Measurements from ENCODE around the gene SLC8A2. TPM values are rescaled to one million over a fixed set of nuclear protein-coding genes. Genes with fewer than 3 reads are reported as not detected.
A peak's percentile ranks its signal among the peaks of the same experiment; 100 is the strongest.

Gene SLC8A2
- total and polyA plus RNA-seq, 2 of the 4 experiments (the other 2 are of a cell fraction), result 0.05 TPM; not detected in 1

DNA sequence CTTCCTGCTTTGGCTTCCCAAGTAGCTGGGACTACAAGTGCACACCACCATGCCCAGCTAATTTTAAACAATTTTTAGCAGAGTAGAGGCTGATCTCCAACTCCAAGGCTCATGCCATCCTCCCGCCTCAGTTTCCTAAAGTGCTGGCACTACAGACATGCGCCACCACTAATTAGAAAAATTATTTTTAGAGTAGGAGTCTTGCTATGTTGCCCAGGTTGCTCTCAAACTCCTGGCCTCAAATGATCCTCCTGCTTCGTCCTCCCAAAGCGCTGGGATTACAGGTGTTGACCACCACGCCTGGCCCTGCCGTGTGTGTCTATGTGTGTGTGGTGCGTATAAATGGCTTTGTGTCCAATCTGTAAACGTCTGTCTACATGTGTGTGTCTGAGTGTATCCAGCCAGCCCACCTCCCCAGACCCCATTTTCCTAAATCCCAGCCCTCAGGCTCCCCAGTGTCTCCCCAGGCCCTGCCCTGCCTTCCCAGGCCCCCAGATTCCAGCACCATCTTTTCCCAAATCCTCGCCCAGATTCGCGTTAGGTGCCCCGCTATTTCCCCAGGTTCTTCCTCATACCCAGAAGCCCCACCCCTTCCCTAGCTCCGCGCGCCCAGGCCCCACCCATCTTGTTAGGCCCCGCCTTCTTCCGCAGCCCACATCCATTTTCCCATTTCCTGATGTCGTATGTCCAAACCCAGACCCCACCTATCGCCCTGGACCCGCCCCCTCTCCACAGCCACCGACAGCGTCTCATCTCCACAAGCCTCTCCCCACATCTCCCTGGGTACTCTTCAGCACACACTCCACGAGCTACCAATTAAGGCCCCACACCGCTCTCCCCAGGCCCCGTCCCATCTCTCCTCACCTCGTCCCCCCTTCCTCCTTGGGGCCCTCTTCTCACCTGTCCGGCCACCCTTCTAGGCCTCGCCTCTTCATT is 24.9 kb downstream of the SLC8A2 start:
- intact Hi-C loops (cut with micrococcal nuclease) (no loop called here), in situ Hi-C loops (cut with MboI; ENCODE audit: low sequenced_read_pairs) (no loop called here)
- CTCF ChIA-PET, result no interaction called here
- TF ChIP-seq MAFK (IDR thresholded peaks at IDR 0.05; ENCODE audit: low read depth, low read length) (no peak), NFE2L2 (IDR thresholded peaks at IDR 0.05; ENCODE audit: low read depth, low read length) (no peak), RFX5 (IDR thresholded peaks at IDR 0.05; ENCODE audit: low read depth, low read length) (no peak), POLR2A (IDR thresholded peaks at IDR 0.05; ENCODE audit: low read depth, low read length) (no peak), MAZ (IDR thresholded peaks at IDR 0.05; ENCODE audit: borderline replicate concordance, low read depth, low read length) (no peak), MXI1 (IDR thresholded peaks at IDR 0.05; ENCODE audit: borderline replicate concordance, low read depth, low read length) (no peak), CEBPB (IDR thresholded peaks at IDR 0.05; ENCODE audit: low read depth, low read length) (no peak), RCOR1 (IDR thresholded peaks at IDR 0.05; ENCODE audit: insufficient replicate concordance, low read length) (no peak), BHLHE40 (IDR thresholded peaks at IDR 0.05; ENCODE audit: low read depth, low read length) (no peak), RAD21 (IDR thresholded peaks at IDR 0.05; ENCODE audit: low read length) (no peak), CHD1 (IDR thresholded peaks at IDR 0.05; ENCODE audit: low read depth, low read length) (no peak), SMC3 (IDR thresholded peaks at IDR 0.05; ENCODE audit: low read depth, low read length) (no peak)
- TF ChIP-seq, protein P1, sequence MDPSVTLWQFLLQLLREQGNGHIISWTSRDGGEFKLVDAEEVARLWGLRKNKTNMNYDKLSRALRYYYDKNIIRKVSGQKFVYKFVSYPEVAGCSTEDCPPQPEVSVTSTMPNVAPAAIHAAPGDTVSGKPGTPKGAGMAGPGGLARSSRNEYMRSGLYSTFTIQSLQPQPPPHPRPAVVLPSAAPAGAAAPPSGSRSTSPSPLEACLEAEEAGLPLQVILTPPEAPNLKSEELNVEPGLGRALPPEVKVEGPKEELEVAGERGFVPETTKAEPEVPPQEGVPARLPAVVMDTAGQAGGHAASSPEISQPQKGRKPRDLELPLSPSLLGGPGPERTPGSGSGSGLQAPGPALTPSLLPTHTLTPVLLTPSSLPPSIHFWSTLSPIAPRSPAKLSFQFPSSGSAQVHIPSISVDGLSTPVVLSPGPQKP (IDR thresholded peaks at IDR 0.05; ENCODE audit: borderline replicate concordance, low read depth, low read length), result no peak
- TF ChIP-seq, protein P2, sequence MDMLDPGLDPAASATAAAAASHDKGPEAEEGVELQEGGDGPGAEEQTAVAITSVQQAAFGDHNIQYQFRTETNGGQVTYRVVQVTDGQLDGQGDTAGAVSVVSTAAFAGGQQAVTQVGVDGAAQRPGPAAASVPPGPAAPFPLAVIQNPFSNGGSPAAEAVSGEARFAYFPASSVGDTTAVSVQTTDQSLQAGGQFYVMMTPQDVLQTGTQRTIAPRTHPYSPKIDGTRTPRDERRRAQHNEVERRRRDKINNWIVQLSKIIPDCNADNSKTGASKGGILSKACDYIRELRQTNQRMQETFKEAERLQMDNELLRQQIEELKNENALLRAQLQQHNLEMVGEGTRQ (IDR thresholded peaks at IDR 0.05; ENCODE audit: low read depth, low read length), result no peak
- TF ChIP-seq, protein P3, sequence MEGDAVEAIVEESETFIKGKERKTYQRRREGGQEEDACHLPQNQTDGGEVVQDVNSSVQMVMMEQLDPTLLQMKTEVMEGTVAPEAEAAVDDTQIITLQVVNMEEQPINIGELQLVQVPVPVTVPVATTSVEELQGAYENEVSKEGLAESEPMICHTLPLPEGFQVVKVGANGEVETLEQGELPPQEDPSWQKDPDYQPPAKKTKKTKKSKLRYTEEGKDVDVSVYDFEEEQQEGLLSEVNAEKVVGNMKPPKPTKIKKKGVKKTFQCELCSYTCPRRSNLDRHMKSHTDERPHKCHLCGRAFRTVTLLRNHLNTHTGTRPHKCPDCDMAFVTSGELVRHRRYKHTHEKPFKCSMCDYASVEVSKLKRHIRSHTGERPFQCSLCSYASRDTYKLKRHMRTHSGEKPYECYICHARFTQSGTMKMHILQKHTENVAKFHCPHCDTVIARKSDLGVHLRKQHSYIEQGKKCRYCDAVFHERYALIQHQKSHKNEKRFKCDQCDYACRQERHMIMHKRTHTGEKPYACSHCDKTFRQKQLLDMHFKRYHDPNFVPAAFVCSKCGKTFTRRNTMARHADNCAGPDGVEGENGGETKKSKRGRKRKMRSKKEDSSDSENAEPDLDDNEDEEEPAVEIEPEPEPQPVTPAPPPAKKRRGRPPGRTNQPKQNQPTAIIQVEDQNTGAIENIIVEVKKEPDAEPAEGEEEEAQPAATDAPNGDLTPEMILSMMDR (conservative IDR thresholded peaks at IDR 0.05; ENCODE audit: low read depth, low read length), result no peak

More for the DNA sequence above, 24.9 kb downstream of the SLC8A2 start:
- Histone ChIP-seq H3K4me1 (ENCODE audit: control insufficient read depth, insufficient read depth, low read length) (peaks cover 2% of the 10 kb centered on the region; the same call in 1 of the 2 replicates), H4K8ac (ENCODE audit: low read depth in 2 of 2, low read length in 2 of 2) (no peak overlapping the region), H3K9me1 (ENCODE audit: insufficient read depth, low read length) (no peaks in the 10 kb centered on the region), H4K20me1 (ENCODE audit: insufficient read depth, low read length) (no peaks in the 10 kb centered on the region), H2AK5ac (ENCODE audit: low read depth, low read length) (no peak overlapping the region), H4K5ac (ENCODE audit: low read depth, low read length) (no peak overlapping the region), H3K36me3 (ENCODE audit: control insufficient read depth, insufficient read depth, low read length) (no peaks in the 10 kb centered on the region), H2BK20ac (ENCODE audit: low read depth, low read length) (no peak overlapping the region), H3K4ac (ENCODE audit: low read depth, low read length) (no peak overlapping the region), H3K9ac (ENCODE audit: low read depth, low read length) (no peak overlapping the region), H3K56ac (ENCODE audit: extremely low read depth, insufficient read depth, low read length) (no peak overlapping the region), H4K91ac (ENCODE audit: insufficient read depth, low read depth, low read length) (no peak overlapping the region), H2BK5ac (ENCODE audit: low read depth, low read length, poor library complexity, severe bottlenecking) (no peak overlapping the region), H3K23ac (ENCODE audit: low read depth, low read length) (no peak overlapping the region), H3K14ac (replicated peaks; ENCODE audit: low read depth, low read length) (no peak overlapping the region), H2BK15ac (ENCODE audit: low read depth, low read length) (no peak overlapping the region), H3K27me3 (ENCODE audit: control insufficient read depth, insufficient read depth, low read length) (peaks cover 70% of the 10 kb centered on the region), H3K9me3 (ENCODE audit: control insufficient read depth, insufficient read depth, low read length) (peaks cover 10% of the 10 kb centered on the region), H3K27ac (ENCODE audit: insufficient read depth, low read length) (no peak overlapping the region), H3K79me1 (ENCODE audit: low read depth in 1 of 2, low read length in 2 of 2) (no peaks in the 10 kb centered on the region), H2AK9ac (replicated peaks; ENCODE audit: low read depth, low read length, poor library complexity) (no peak overlapping the region), H3K18ac (ENCODE audit: low read depth, low read length) (no peak overlapping the region), H2BK120ac (ENCODE audit: low read depth, low read length) (no peak overlapping the region), H3K4me2 (ENCODE audit: low read depth, low read length) (no peak overlapping the region), H3K4me3 (ENCODE audit: insufficient read depth, low read depth, low read length) (no peak overlapping the region), H2AFZ (replicated peaks; ENCODE audit: low read length, poor library complexity) (peak overlapping the region; percentile 61)
- POLR2A ChIA-PET (ENCODE audit: unreplicated experiment), result no interaction called here
- ATAC-seq (ENCODE audit: low read depth) (no peak), DNase-seq (no peak)
- no TSS peak for BruUV-seq (replicated peaks)
- 4% methylated on average over 15 of the region's 28 CpGs; no CpG with 5 or more reads in 1 of the 2 experiments for WGBS, 2 experiments (ENCODE audit: extremely low coverage in 2 of 2, insufficient read length in 1 of 2)
- dilution Hi-C loops (cut with HindIII; ENCODE audit: low sequenced_read_pairs, unreplicated experiment), result no loop called here

Data from IMR-90 (cell line).